ENCODE measurements around the gene NDE1. TPM values are rescaled to one million over a fixed set of nuclear protein-coding genes. Genes with fewer than 3 reads are reported as not detected.

Gene NDE1
- total and polyA plus RNA-seq, 3 experiments from 2014 or later = 55.9 to 123 (median 113) TPM

GRCh38 chr16:15759070-15759469, 109.0 kb downstream of the NDE1 start:
- Histone ChIP-seq H3K36me3 (ENCODE audit: insufficient read depth, low read length) (no peaks in the 10 kb centered on the region), H3K4me3 (ENCODE audit: low read length) (no peak overlapping the region), H3K9me3 (ENCODE audit: low read length) (no peaks in the 10 kb centered on the region), H3K4me1 (ENCODE audit: insufficient read depth, low read length) (no peaks in the 10 kb centered on the region), H3K27ac (ENCODE audit: low read depth, low read length) (no peak overlapping the region), H3K27me3 (ENCODE audit: insufficient read depth, low read length, poor library complexity, severe bottlenecking) (no peaks in the 10 kb centered on the region)
- no peak overlapping the region for H3K4me3 Mint-ChIP-seq
- ChIA-PET CTCF (interaction anchor here (0.7 to 1.3 kb wide), 2 partner anchors 40 to 395 kb away, joined by 3 to 4 read pairs; no protein-coding TSS in a partner anchor), POLR2A (interaction anchor here (0.6 kb wide), 1 partner anchor 73 kb away, joined by 4 read pairs; no protein-coding TSS in a partner anchor)
- no peak overlapping the region for H3K27ac Mint-ChIP-seq
- no peaks in the 10 kb centered on the region for H3K36me3 Mint-ChIP-seq
- peaks cover 0 to 1% (median 0%) of the 10 kb centered on the region in 3 donors for H3K4me1 Mint-ChIP-seq
- peaks cover 0 to 2% (median 0%) of the 10 kb centered on the region in 5 donors for H3K9me3 Mint-ChIP-seq
- peaks cover 9 to 36% of the 10 kb centered on the region in 2 donors for H3K27me3 Mint-ChIP-seq
- DNase-seq = no peak

- Mint-ChIP-seq H3K36me3 (no peaks in the 10 kb centered on the region), H3K4me1 (peaks cover 0 to 1% (median 0%) of the 10 kb centered on the region in 3 donors), H3K9me3 (peaks cover 0 to 2% (median 0%) of the 10 kb centered on the region in 5 donors), H3K27ac (no peak overlapping the region), H3K4me3 (no peak overlapping the region), H3K27me3 (peaks cover 9 to 45% of the 10 kb centered on the region in 2 donors)
- ChIA-PET POLR2A (no interaction called here), CTCF (interaction anchor here (1.1 kb wide), 1 partner anchor 15 kb away, joined by 4 read pairs; no protein-coding TSS in a partner anchor)
- no peak for DNase-seq
- Histone ChIP-seq H3K27ac (ENCODE audit: low read depth, low read length) (no peak overlapping the region), H3K4me1 (ENCODE audit: insufficient read depth, low read length) (no peaks in the 10 kb centered on the region), H3K4me3 (ENCODE audit: low read length) (no peak overlapping the region), H3K36me3 (ENCODE audit: insufficient read depth, low read length) (no peaks in the 10 kb centered on the region), H3K27me3 (ENCODE audit: insufficient read depth, low read length, poor library complexity, severe bottlenecking) (no peaks in the 10 kb centered on the region), H3K9me3 (ENCODE audit: low read length) (no peaks in the 10 kb centered on the region)
These were observed 110.1 kb downstream of the NDE1 start for GRCh38 chr16:15760129-15760528.

- Histone ChIP-seq H3K4me1 (ENCODE audit: insufficient read depth, low read length) (no peaks in the 10 kb centered on the region), H3K27ac (ENCODE audit: low read depth, low read length) (no peak overlapping the region), H3K27me3 (ENCODE audit: insufficient read depth, low read length, poor library complexity, severe bottlenecking) (no peaks in the 10 kb centered on the region), H3K36me3 (ENCODE audit: insufficient read depth, low read length) (no peaks in the 10 kb centered on the region), H3K9me3 (ENCODE audit: low read length) (no peaks in the 10 kb centered on the region), H3K4me3 (ENCODE audit: low read length) (no peak overlapping the region)
- ChIA-PET CTCF (no interaction called here), POLR2A (no interaction called here)
- DNase-seq = no peak
- Mint-ChIP-seq H3K9me3 (no peaks in the 10 kb centered on the region), H3K4me1 (no peaks in the 10 kb centered on the region), H3K4me3 (no peak overlapping the region), H3K36me3 (no peaks in the 10 kb centered on the region), H3K27ac (no peak overlapping the region), H3K27me3 (peaks cover 15 to 43% of the 10 kb centered on the region in 2 donors)
These were observed 114.1 kb downstream of the NDE1 start for GRCh38 chr16:15764112-15764511.

- H3K27ac ChIP-seq (ENCODE audit: low read depth, low read length) = no peak overlapping the region
- no peaks in the 10 kb centered on the region for H3K4me1 ChIP-seq (ENCODE audit: insufficient read depth, low read length)
- Mint-ChIP-seq H3K27ac (no peak overlapping the region), H3K4me1 (no peaks in the 10 kb centered on the region), H3K9me3 (no peaks in the 10 kb centered on the region), H3K4me3 (no peak overlapping the region), H3K36me3 (no peaks in the 10 kb centered on the region), H3K27me3 (peaks cover 15 to 36% of the 10 kb centered on the region in 2 donors)
- no peaks in the 10 kb centered on the region for H3K27me3 ChIP-seq (ENCODE audit: insufficient read depth, low read length, poor library complexity, severe bottlenecking)
- H3K9me3 ChIP-seq (ENCODE audit: low read length) = no peaks in the 10 kb centered on the region
- ChIA-PET CTCF (interaction anchor here (1.2 to 1.5 kb wide), 2 partner anchors 12 to 363 kb away, joined by 3 read pairs; no protein-coding TSS in a partner anchor), POLR2A (no interaction called here)
- DNase-seq = no peak
- no peaks in the 10 kb centered on the region for H3K36me3 ChIP-seq (ENCODE audit: insufficient read depth, low read length)
- no peak overlapping the region for H3K4me3 ChIP-seq (ENCODE audit: low read length)
These were observed 115.1 kb downstream of the NDE1 start for GRCh38 chr16:15765116-15765515.

- no peak overlapping the region for H3K4me3 ChIP-seq (ENCODE audit: low read length)
- ChIA-PET POLR2A (no interaction called here), CTCF (interaction anchor here (0.9 to 1.5 kb wide), 3 partner anchors 11 to 362 kb away, joined by 3 read pairs; no protein-coding TSS in a partner anchor)
- Mint-ChIP-seq H3K4me3 (no peak overlapping the region), H3K9me3 (no peaks in the 10 kb centered on the region), H3K27ac (no peak overlapping the region), H3K4me1 (no peaks in the 10 kb centered on the region), H3K36me3 (no peaks in the 10 kb centered on the region), H3K27me3 (peaks cover 12 to 32% of the 10 kb centered on the region in 2 donors)
- no peaks in the 10 kb centered on the region for H3K4me1 ChIP-seq (ENCODE audit: insufficient read depth, low read length)
- no peaks in the 10 kb centered on the region for H3K27me3 ChIP-seq (ENCODE audit: insufficient read depth, low read length, poor library complexity, severe bottlenecking)
- H3K27ac ChIP-seq (ENCODE audit: low read depth, low read length) = no peak overlapping the region
- no peaks in the 10 kb centered on the region for H3K9me3 ChIP-seq (ENCODE audit: low read length)
- H3K36me3 ChIP-seq (ENCODE audit: insufficient read depth, low read length) = no peaks in the 10 kb centered on the region
- DNase-seq = peak in 2 of 5 donors; percentile 7 to 17
These were observed 115.8 kb downstream of the NDE1 start for GRCh38 chr16:15765880-15766279.

- ChIA-PET CTCF (interaction anchor here (0.6 to 0.9 kb wide), 2 partner anchors 35 to 164 kb away, joined by 3 read pairs; no protein-coding TSS in a partner anchor), POLR2A (no interaction called here)
- Histone ChIP-seq H3K27me3 (ENCODE audit: insufficient read depth, low read length, poor library complexity, severe bottlenecking) (no peaks in the 10 kb centered on the region), H3K4me1 (ENCODE audit: insufficient read depth, low read length) (no peaks in the 10 kb centered on the region), H3K4me3 (ENCODE audit: low read length) (no peak overlapping the region), H3K9me3 (ENCODE audit: low read length) (no peaks in the 10 kb centered on the region), H3K36me3 (ENCODE audit: insufficient read depth, low read length) (no peaks in the 10 kb centered on the region), H3K27ac (ENCODE audit: low read depth, low read length) (no peak overlapping the region)
- no peak for DNase-seq
- H3K36me3 Mint-ChIP-seq = no peaks in the 10 kb centered on the region
- H3K27ac Mint-ChIP-seq = no peak overlapping the region
- H3K4me3 Mint-ChIP-seq = no peak overlapping the region
- no peaks in the 10 kb centered on the region for H3K4me1 Mint-ChIP-seq
- peaks cover 12 to 26% of the 10 kb centered on the region in 2 donors for H3K27me3 Mint-ChIP-seq
- H3K9me3 Mint-ChIP-seq = no peaks in the 10 kb centered on the region
These were observed 116.9 kb downstream of the NDE1 start for GRCh38 chr16:15766918-15767317.

- H3K4me3 ChIP-seq (ENCODE audit: low read length) = no peak overlapping the region
- DNase-seq = no peak
- H3K9me3 Mint-ChIP-seq = no peaks in the 10 kb centered on the region
- no peak overlapping the region for H3K27ac Mint-ChIP-seq
- no peaks in the 10 kb centered on the region for H3K27me3 ChIP-seq (ENCODE audit: insufficient read depth, low read length, poor library complexity, severe bottlenecking)
- ChIA-PET POLR2A (no interaction called here), CTCF (no interaction called here)
- no peaks in the 10 kb centered on the region for H3K36me3 ChIP-seq (ENCODE audit: insufficient read depth, low read length)
- no peaks in the 10 kb centered on the region for H3K4me1 Mint-ChIP-seq
- no peaks in the 10 kb centered on the region for H3K4me1 ChIP-seq (ENCODE audit: insufficient read depth, low read length)
- peaks cover 14 to 18% of the 10 kb centered on the region in 2 donors for H3K27me3 Mint-ChIP-seq
- no peaks in the 10 kb centered on the region for H3K36me3 Mint-ChIP-seq
- no peaks in the 10 kb centered on the region for H3K9me3 ChIP-seq (ENCODE audit: low read length)
- H3K4me3 Mint-ChIP-seq = no peak overlapping the region
- no peak overlapping the region for H3K27ac ChIP-seq (ENCODE audit: low read depth, low read length)
These were observed 118.2 kb downstream of the NDE1 start for GRCh38 chr16:15768201-15768600.

- no peak overlapping the region for H3K27ac ChIP-seq (ENCODE audit: low read depth, low read length)
- Mint-ChIP-seq H3K27me3 (peaks cover 14 to 15% of the 10 kb centered on the region in 2 donors), H3K9me3 (no peaks in the 10 kb centered on the region), H3K27ac (no peak overlapping the region), H3K4me3 (no peak overlapping the region), H3K36me3 (no peaks in the 10 kb centered on the region), H3K4me1 (no peaks in the 10 kb centered on the region)
- no peaks in the 10 kb centered on the region for H3K36me3 ChIP-seq (ENCODE audit: insufficient read depth, low read length)
- H3K27me3 ChIP-seq (ENCODE audit: insufficient read depth, low read length, poor library complexity, severe bottlenecking) = no peaks in the 10 kb centered on the region
- H3K4me3 ChIP-seq (ENCODE audit: low read length) = no peak overlapping the region
- H3K9me3 ChIP-seq (ENCODE audit: low read length) = no peaks in the 10 kb centered on the region
- ChIA-PET POLR2A (no interaction called here), CTCF (interaction anchor here (0.6 kb wide), 1 partner anchor 339 kb away, joined by 5 read pairs; no protein-coding TSS in a partner anchor)
- no peaks in the 10 kb centered on the region for H3K4me1 ChIP-seq (ENCODE audit: insufficient read depth, low read length)
- DNase-seq = no peak
These were observed 119.2 kb downstream of the NDE1 start for GRCh38 chr16:15769239-15769638.

Measured in CD8-positive, alpha-beta memory T cell (primary cell).